Karpas-422 (cell line): ENCODE data around the gene NDUFA3. TPM values are rescaled to one million over a fixed set of nuclear protein-coding genes. Genes with fewer than 3 reads are reported as not detected.

ENCODE experiments used
- DNase-seq: peaks from one replicate; pipeline ENCODE4 v3.0.0-alpha.2; 2015
- H2AFZ ChIP-seq: fragments of 200-600 bp; sonication (generic); 2 replicates; pipeline ENCODE4 v1.6.1; 2014; ENCODE audit warnings: antibody characterized with exemption, low read length, mixed read lengths
- H3K27ac ChIP-seq: fragments of 200-600 bp; sonication (generic); 2 replicates; pipeline ENCODE4 v1.5.1; 2014; ENCODE audit warnings: mild to moderate bottlenecking, low read length, moderate library complexity
- H3K27me3 ChIP-seq: fragments of 200-600 bp; sonication (generic); 2 replicates; pipeline ENCODE4 v1.6.1; 2014; ENCODE audit warnings: low read length, mixed read lengths
- H3K36me3 ChIP-seq: fragments of 200-600 bp; sonication (generic); 2 replicates; pipeline ENCODE4 v1.6.1; 2014; ENCODE audit warnings: low read length, mixed read lengths; ENCODE audit not compliant: insufficient read depth
- H3K4me1 ChIP-seq: fragments of 200-600 bp; sonication (generic); 2 replicates; pipeline ENCODE4 v1.6.1; 2014; ENCODE audit warnings: mild to moderate bottlenecking, low read length, mixed read lengths
- H3K4me2 ChIP-seq: fragments of 200-600 bp; sonication (generic); 2 replicates; pipeline ENCODE4 v1.6.1; 2014; ENCODE audit warnings: low read length, low read depth, mild to moderate bottlenecking; ENCODE audit not compliant: poor library complexity, severe bottlenecking
- H3K4me3 ChIP-seq: fragments of 200-600 bp; sonication (generic); 2 replicates; pipeline ENCODE4 v1.5.1; 2014; ENCODE audit warnings: mild to moderate bottlenecking, antibody characterized with exemption, low read length, mixed read lengths
- H3K79me2 ChIP-seq: fragments of 200-600 bp; sonication (generic); 2 replicates; pipeline ENCODE4 v1.6.1; 2014; ENCODE audit warnings: mild to moderate bottlenecking, low read length, mixed read lengths
- H3K9ac ChIP-seq: fragments of 200-600 bp; sonication (generic); 2 replicates; pipeline ENCODE4 v1.6.0; 2014; ENCODE audit warnings: low read length
- H3K9me2 ChIP-seq: fragments of 200-600 bp; sonication (generic), shearing (Covaris generic); replicated peaks from 2 replicates; pipeline ENCODE4 v1.6.0; 2014; ENCODE audit warnings: mild to moderate bottlenecking, low read length, moderate library complexity; ENCODE audit not compliant: insufficient read depth
- H3K9me3 ChIP-seq: fragments of 300-700, 200-600 bp; sonication (generic); 2 replicates; pipeline ENCODE4 v1.6.1; 2014; ENCODE audit warnings: low read length, mixed read lengths
- H4K20me1 ChIP-seq: fragments of 200-600 bp; sonication (generic); 2 replicates; pipeline ENCODE4 v1.6.1; 2014; ENCODE audit warnings: mild to moderate bottlenecking, antibody characterized with exemption, low read length, low read depth; ENCODE audit not compliant: insufficient read depth
- total RNA-seq: library from RNA; depleted of rRNA; stranded (reverse); fragments of >200 nt; shearing (Covaris generic); gene quantifications from 2 replicates; pipeline ENCODE4 v1.2.3, GENCODE V29; 2014; ENCODE audit warnings: low replicate concordance

Gene NDUFA3
- total RNA-seq, 1 experiment from 2014 or later: 105 TPM

DNA sequence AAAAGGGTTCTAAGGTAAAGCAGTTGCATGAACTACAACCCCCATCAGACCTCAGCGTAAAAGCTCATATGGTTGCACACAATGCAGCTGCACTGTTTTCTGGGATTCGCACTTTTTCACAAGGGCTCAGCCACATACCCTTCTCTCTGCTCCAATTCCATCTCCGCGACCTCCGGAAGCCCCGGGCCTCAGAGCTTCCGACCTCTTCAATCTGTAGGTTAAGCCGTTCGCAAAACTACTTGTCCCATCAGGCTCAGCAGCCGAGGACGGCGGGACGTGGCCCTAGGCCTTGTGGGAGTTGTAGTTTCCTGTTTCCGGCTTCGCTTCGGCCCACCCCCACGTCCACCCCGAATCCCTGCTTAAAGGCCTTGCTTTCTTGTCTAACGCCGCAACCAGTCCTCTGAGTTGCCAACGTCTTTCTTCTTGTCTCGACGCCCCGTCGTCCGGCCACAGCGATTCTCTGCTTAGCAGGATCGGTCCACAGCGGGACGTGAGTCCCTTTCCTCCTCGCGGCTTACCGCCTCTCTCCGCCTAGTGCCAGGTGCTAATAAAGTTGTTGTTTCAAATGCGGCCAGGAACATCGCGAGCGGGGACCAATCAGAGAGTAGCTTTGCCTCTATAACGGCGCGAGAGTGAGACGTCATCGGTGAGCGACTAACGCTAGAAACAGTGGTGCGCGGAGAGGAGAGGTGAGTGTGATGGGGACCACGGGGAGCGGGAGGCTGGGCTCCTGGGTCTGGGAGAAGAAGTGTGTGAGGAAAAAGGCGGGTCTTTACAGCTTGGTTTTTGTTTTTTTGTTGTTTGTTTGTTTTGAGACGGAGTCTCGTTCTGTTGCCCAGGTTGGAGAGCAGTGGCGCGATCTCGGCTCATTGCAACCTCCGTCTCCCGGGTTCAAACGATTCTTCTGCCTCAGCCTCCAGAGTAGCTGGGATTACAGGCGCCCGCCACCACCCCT lies 12.7 kb downstream of the NDUFA3 start, which contains the start of the genes PRPF31 and TFPT:
Gene PRPF31, plus strand, starts transcription at position 646 of the 955 bp plus-strand sequence. CDS start 2,525 bp downstream, outside the sequence.
Gene TFPT, minus strand, starts transcription at position 549 of the 955 bp plus-strand sequence. Its CDS starts 388 bp downstream, at position 161.
- H3K4me2 ChIP-seq: peak within 1 kb of the TSS; percentile 96
- peak within 1 kb of the TSS; percentile 88 for H3K9ac ChIP-seq
- no peaks in the 10 kb centered on the region for H3K9me2 ChIP-seq
- H3K4me1 ChIP-seq: peaks cover 19% of the 10 kb centered on the region
- H3K4me3 ChIP-seq: peak within 1 kb of the TSS; percentile 88
- H3K79me2 ChIP-seq: peaks cover 42% of the 10 kb centered on the region
- peaks cover 9% of the 10 kb centered on the region; the same call in 1 of the 2 replicates for H4K20me1 ChIP-seq
- peaks cover 17% of the 10 kb centered on the region for H3K36me3 ChIP-seq
- no peaks in the 10 kb centered on the region for H3K27me3 ChIP-seq
- no peaks in the 10 kb centered on the region for H3K9me3 ChIP-seq
- DNase-seq: peak; percentile 100
- peak within 1 kb of the TSS; percentile 71 for H3K27ac ChIP-seq
- peak within 1 kb of the TSS; percentile 91 for H2AFZ ChIP-seq

DNA sequence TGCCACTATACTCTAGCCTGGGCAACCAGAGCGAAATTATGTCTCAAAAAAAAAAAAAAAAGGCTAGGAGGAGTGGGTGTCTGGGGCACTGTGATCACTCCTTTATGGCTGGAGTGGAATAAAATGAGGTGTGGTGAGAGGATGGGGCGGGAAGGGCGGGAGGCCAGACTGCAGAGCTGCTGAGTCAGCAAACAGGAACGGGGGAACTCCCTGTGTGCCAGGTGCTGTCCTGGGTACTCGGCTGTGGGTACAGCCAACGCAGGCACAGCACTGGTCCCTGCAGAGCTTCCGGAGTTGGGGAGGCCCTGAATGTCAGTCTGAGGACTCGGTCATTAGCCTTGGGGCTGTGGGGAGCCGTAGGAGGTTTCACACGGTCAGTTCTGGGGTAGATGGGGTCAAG lies 18.6 kb downstream of the NDUFA3 start:
- Histone ChIP-seq H2AFZ (no peak overlapping the region), H3K27me3 (no peaks in the 10 kb centered on the region), H4K20me1 (peaks cover 9% of the 10 kb centered on the region; the same call in 1 of the 2 replicates), H3K9me3 (no peaks in the 10 kb centered on the region), H3K79me2 (peaks cover 21% of the 10 kb centered on the region), H3K4me3 (no peak overlapping the region), H3K9me2 (no peaks in the 10 kb centered on the region), H3K4me1 (peaks cover 9% of the 10 kb centered on the region), H3K4me2 (no peak overlapping the region), H3K36me3 (peaks cover 17% of the 10 kb centered on the region; the same call in 1 of the 2 replicates), H3K9ac (no peak overlapping the region), H3K27ac (no peak overlapping the region)
- no peak for DNase-seq

GRCh38 chr19:54123682-54124081 lies 21.0 kb downstream of the NDUFA3 start:
- DNase-seq: no peak
- Histone ChIP-seq H3K27me3 (no peaks in the 10 kb centered on the region), H3K79me2 (no peaks in the 10 kb centered on the region), H3K9me2 (no peaks in the 10 kb centered on the region), H3K27ac (no peak overlapping the region), H3K9ac (no peak overlapping the region), H3K4me2 (no peak overlapping the region), H3K4me3 (no peak overlapping the region), H3K4me1 (no peaks in the 10 kb centered on the region), H3K36me3 (peaks cover 22% of the 10 kb centered on the region), H4K20me1 (no peaks in the 10 kb centered on the region), H2AFZ (no peak overlapping the region), H3K9me3 (no peaks in the 10 kb centered on the region)

DNA sequence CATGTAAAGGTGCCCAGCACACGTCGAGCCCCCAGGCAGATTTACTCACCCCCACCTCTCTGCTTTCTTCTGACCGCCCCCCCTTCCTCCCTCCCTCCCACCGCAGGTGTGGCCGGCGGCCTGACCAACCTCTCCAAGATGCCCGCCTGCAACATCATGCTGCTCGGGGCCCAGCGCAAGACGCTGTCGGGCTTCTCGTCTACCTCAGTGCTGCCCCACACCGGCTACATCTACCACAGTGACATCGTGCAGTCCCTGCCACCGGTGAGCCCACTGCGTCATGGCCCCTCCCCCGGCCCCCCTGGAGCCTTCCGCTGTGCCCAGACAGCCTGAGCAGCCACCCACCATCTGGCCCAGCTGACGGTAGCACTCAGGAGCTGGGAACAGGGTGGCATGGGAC lies 21.7 kb downstream of the NDUFA3 start:
- H3K4me2 ChIP-seq: no peak overlapping the region
- H3K4me1 ChIP-seq: no peaks in the 10 kb centered on the region
- no peak overlapping the region for H2AFZ ChIP-seq
- peaks cover 23% of the 10 kb centered on the region for H3K36me3 ChIP-seq
- H3K4me3 ChIP-seq: no peak overlapping the region
- H3K27ac ChIP-seq: no peak overlapping the region
- no peaks in the 10 kb centered on the region for H3K79me2 ChIP-seq
- H3K9ac ChIP-seq: no peak overlapping the region
- H3K9me2 ChIP-seq: no peaks in the 10 kb centered on the region
- no peaks in the 10 kb centered on the region for H3K9me3 ChIP-seq
- H3K27me3 ChIP-seq: no peaks in the 10 kb centered on the region
- H4K20me1 ChIP-seq: no peaks in the 10 kb centered on the region
- no peak for DNase-seq

DNA sequence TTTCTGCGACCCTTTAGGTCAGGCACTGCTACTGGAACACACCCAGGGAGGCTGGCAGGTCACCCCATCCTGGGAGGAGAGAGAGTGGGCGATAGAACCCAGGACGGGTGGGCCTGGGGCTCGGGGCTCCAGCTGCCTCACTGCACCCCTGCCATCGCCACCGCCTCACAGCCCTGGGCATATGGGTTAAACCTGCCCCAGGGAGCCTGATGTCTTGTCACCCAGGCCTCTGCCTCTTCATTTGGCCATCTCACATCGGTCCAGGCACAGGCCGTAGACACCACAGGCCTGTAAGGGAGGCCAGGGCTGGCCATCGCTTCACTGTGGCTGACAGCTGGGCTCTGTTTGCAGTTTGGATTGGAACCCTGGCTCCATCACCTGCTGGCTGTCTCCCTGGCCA lies 23.1 kb downstream of the NDUFA3 start:
- H3K9ac ChIP-seq: no peak overlapping the region
- H3K79me2 ChIP-seq: no peaks in the 10 kb centered on the region
- no peaks in the 10 kb centered on the region for H3K9me3 ChIP-seq
- no peaks in the 10 kb centered on the region for H3K9me2 ChIP-seq
- no peaks in the 10 kb centered on the region for H3K27me3 ChIP-seq
- no peak overlapping the region for H3K27ac ChIP-seq
- peaks cover 21% of the 10 kb centered on the region for H3K36me3 ChIP-seq
- no peak overlapping the region for H3K4me2 ChIP-seq
- no peak overlapping the region for H2AFZ ChIP-seq
- no peak for DNase-seq
- no peaks in the 10 kb centered on the region for H3K4me1 ChIP-seq
- H4K20me1 ChIP-seq: no peaks in the 10 kb centered on the region
- H3K4me3 ChIP-seq: no peak overlapping the region

GRCh38 chr19:54127688-54128440 lies 25.2 kb downstream of the NDUFA3 start:
- H3K4me2 ChIP-seq: no peak overlapping the region
- DNase-seq: no peak
- H3K36me3 ChIP-seq: peaks cover 26% of the 10 kb centered on the region

GRCh38 chr19:54128441-54128725 lies 25.7 kb downstream of the NDUFA3 start:
- H3K79me2 ChIP-seq: no peaks in the 10 kb centered on the region
- no peaks in the 10 kb centered on the region for H3K9me3 ChIP-seq
- no peak for DNase-seq
- H3K4me3 ChIP-seq: no peak overlapping the region
- no peaks in the 10 kb centered on the region for H3K9me2 ChIP-seq
- H3K27me3 ChIP-seq: no peaks in the 10 kb centered on the region
- no peak overlapping the region for H3K27ac ChIP-seq
- no peaks in the 10 kb centered on the region for H3K4me1 ChIP-seq
- peaks cover 26% of the 10 kb centered on the region for H3K36me3 ChIP-seq
- H3K4me2 ChIP-seq: no peak overlapping the region
- no peak overlapping the region for H2AFZ ChIP-seq
- H4K20me1 ChIP-seq: no peaks in the 10 kb centered on the region
- H3K9ac ChIP-seq: no peak overlapping the region

More at GRCh38 chr19:54127688-54128440, 25.2 kb downstream of the NDUFA3 start:
- Histone ChIP-seq H3K9me3 (no peaks in the 10 kb centered on the region), H3K9me2 (no peaks in the 10 kb centered on the region), H3K27ac (no peak overlapping the region), H3K4me1 (no peaks in the 10 kb centered on the region), H3K9ac (no peak overlapping the region), H3K27me3 (no peaks in the 10 kb centered on the region), H2AFZ (no peak overlapping the region), H4K20me1 (no peaks in the 10 kb centered on the region), H3K79me2 (no peaks in the 10 kb centered on the region), H3K4me3 (no peak overlapping the region)
